GM12874 (cell line): Measurements from ENCODE around the gene LRRC41.

Experiments
- TF ChIP-seq, protein P1 (sequence below): IDR thresholded peaks from 2 replicates; pipeline ENCODE4 v1.5.1; 2011; ENCODE audit warnings: low read depth, mild to moderate bottlenecking, control low read depth, low read length, moderate library complexity; ENCODE audit not compliant: insufficient read depth

LRRC41 gene

DNA sequence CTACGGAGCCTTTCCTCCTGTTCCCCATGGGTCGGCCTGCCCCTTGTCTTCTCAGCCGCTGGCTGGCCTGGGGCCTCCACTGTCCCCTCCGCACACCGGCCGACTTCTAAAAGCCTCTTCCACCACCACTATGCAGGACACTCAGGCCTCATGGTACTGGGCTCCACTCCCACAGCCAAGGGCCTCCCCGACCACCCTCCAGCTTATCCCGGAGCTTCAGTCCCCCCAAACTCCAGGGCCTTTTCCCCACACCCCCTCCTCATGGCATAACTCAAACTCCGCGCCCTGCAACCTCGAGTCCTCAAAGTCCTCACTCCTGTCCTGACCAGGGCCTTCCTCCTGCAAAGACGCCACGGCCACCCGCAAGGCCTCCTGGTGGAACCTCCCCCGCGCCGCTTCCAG is 2.0 kb downstream of the LRRC41 start:
- TF ChIP-seq, protein P1, sequence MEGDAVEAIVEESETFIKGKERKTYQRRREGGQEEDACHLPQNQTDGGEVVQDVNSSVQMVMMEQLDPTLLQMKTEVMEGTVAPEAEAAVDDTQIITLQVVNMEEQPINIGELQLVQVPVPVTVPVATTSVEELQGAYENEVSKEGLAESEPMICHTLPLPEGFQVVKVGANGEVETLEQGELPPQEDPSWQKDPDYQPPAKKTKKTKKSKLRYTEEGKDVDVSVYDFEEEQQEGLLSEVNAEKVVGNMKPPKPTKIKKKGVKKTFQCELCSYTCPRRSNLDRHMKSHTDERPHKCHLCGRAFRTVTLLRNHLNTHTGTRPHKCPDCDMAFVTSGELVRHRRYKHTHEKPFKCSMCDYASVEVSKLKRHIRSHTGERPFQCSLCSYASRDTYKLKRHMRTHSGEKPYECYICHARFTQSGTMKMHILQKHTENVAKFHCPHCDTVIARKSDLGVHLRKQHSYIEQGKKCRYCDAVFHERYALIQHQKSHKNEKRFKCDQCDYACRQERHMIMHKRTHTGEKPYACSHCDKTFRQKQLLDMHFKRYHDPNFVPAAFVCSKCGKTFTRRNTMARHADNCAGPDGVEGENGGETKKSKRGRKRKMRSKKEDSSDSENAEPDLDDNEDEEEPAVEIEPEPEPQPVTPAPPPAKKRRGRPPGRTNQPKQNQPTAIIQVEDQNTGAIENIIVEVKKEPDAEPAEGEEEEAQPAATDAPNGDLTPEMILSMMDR: no peak

DNA sequence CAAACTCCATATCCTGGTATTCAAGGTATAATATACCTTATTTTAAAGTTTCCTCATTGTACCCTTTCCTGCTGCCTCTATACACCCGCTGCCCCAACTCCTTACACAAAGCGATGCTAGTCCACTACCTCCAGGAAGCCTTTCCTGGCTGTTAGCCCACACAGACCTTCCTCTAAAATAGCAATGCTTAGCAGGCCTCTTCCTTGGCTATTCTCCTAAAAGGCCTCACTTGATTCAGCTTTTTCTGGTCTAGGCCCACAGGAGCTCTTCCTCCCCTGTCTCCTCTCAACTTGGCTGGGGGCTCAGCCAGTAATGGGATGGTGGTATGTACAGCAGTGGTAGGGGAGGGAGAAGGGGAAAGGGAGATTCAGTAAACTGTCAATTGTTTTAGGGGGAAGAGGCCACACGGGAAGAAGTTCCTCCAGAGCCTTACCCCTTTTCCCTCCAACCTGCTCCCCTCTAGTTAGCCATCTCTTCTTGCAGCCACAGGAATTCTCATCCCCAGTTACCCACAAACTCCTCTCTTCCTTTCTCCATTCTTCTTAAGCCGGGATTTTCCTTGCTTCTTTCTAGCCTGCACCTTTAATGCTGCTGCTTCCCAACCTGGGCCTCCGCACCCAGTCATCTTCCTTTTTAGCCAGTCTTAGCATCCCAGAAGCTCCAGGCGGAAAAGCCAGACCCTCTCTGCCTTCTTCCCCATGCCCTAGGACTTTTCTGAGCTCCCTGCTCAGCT is 2.6 kb downstream of the LRRC41 start:
- TF ChIP-seq, protein P1: no peak

DNA sequence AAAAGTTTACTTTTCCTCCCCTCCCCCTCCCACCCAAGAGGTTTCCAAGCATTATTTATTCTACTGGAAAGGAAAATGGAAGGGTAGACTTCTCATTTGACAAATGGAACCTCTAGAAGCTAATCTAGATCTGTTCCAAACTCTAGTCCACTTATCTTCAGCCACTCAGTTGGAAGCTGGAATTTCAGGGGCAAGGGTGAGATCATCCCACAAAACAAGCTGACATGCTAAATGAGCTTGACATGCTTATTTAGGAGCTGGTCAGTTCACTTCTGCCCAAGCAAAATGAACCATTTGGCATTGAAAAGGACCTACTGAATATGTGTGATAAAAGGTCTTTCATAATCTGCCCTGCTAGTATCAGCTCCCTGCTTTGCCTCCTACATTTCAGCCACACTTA is 5.0 kb downstream of the LRRC41 start:
- TF ChIP-seq, protein P1: no peak

DNA sequence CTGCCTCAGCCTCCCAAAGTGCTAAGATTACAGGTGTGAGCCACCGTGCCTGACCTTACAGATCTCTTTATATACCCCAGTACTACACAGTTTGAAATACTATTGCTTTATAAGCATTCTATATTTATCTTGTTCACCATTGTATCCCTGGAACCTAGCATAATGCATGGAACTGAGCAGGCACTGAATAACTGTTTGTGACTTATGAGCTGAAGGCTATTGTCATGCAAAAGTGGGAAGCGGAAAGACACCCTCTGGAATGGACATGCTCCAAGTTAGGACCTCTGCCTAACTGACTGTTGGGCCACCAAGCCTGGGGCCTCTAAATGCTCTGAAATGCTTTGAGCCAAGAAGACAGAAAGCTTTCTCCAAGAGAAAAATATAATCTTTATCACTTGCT is 8.1 kb downstream of the LRRC41 start:
- TF ChIP-seq, protein P1: no peak

DNA sequence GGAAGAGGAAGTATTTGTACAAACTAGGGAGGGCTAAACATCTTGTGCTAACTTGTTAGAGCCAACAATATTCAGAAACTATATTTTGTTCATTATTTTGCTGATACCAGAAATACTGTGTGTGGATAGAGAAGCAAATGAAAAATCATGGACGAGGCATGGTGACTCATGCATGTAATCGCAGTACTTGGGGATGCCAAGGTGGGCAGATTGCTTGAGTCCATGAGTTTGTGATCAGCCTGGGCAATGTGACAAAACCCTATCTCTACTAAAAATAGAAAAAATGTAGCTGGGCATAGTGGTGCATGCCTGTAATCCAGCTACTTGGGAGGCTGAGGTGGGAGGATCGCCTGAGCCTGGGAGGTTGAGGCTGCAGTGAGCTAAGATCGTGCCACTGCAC is 13.4 kb downstream of the LRRC41 start:
- TF ChIP-seq, protein P1: no peak

DNA sequence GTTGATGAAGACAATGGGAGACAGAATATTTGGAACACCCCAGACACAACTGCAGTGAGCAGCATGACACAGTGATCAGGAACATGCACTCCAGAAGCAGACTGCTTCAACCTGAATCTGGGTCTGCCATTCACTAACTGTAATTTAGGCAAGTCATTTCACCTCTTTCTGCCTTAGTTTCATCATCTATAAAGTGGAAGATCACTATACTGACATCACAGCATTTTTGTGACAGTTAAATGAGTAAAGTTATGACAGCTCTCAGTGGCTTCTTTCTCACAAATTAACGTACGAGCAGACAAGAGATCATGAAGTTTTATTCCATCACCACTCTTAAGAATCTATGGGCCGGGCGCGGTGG is 14.3 kb downstream of the LRRC41 start:
- TF ChIP-seq, protein P1: no peak

DNA sequence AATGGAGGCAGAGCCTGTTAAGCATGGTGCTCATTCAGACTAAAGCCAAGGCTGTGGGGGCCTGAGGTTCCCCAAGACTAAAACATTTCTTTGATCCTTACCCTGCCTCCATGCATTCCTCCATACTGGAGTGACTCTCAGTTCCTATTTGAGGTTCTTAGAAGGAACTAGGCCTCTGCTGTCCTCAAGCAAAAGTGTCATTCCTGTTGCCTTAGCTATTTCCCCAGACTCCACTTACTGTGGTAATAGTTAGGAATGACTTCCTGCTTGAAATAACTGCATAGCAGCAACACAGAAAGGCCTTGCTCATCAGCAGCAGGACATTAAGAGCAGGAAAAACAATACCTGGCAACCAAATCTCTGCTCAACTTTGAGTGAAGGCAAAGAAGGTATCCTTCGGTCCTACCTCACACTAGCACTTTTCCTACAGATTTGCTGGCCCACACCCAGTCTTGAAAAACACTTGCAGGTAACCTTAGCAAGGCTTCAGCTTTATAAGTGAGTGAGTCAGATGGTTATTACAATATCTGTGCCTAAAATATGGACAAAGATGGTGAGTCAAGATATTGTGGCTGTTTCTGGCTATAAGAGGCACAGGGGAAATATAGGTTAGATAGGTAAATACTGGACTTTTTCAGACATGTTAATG is 14.8 kb downstream of the LRRC41 start:
- TF ChIP-seq, protein P1: no peak
